Adipocyte (in vitro differentiated cells): Measurements from ENCODE around the gene SLC26A6.
A peak's percentile ranks its signal among the peaks of the same experiment; 100 is the strongest.

ENCODE experiments used
- DNase-seq: peaks from one replicate; pipeline ENCODE4 v3.0.0-alpha.2; 2015; ENCODE audit warnings: low read depth
- H3K27me3 ChIP-seq: replicated peaks from 2 replicates; pipeline ENCODE4 v1.7.0; 2013; ENCODE audit warnings: mild to moderate bottlenecking, low read length, moderate library complexity; ENCODE audit not compliant: control insufficient read depth, insufficient read depth
- H3K36me3 ChIP-seq: 2 replicates; pipeline ENCODE4 v1.7.0; 2013; ENCODE audit warnings: low read length, mild to moderate bottlenecking, moderate library complexity; ENCODE audit not compliant: control insufficient read depth, insufficient read depth, severe bottlenecking
- H3K4me1 ChIP-seq: 2 replicates; pipeline ENCODE4 v1.7.0; 2013; ENCODE audit warnings: mild to moderate bottlenecking, low read length, moderate library complexity; ENCODE audit not compliant: control insufficient read depth, insufficient read depth
- H3K4me3 ChIP-seq: 2 replicates; pipeline ENCODE4 v1.7.0; 2013; ENCODE audit warnings: mild to moderate bottlenecking, low read length, moderate library complexity
- H3K9ac ChIP-seq: 2 replicates; pipeline ENCODE4 v1.7.0; 2013; ENCODE audit warnings: mild to moderate bottlenecking, low read length, moderate library complexity
- H3K9me3 ChIP-seq: 2 replicates; pipeline ENCODE4 v1.7.0; 2013; ENCODE audit warnings: mild to moderate bottlenecking, low read length, moderate library complexity; ENCODE audit not compliant: control insufficient read depth

The SLC26A6 gene

DNA sequence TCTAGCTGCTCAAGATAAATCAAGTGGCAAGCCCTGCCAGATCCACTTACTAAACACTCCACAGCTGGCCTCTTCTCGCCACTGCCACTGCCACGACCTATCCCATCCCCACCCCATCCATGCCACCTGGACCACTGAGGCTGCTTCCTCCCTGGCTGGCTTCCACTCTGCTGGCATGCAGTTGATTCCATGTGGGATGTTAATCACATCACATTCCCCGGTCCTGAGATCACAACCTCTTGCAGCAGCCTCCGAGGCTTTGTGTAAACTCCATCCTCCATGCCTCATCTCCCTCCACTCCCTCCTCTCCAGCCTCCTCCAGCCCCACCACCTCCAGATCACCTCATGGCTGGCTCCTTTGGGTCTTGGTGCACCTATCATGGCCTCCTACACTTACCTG is 42.8 kb upstream of the SLC26A6 start:
- no peaks in the 10 kb centered on the region for H3K9me3 ChIP-seq
- H3K27me3 ChIP-seq, result no peaks in the 10 kb centered on the region
- peaks cover under 1% of the 10 kb centered on the region for H3K4me1 ChIP-seq
- DNase-seq, result no peak
- no peak overlapping the region for H3K9ac ChIP-seq
- H3K4me3 ChIP-seq, result no peak overlapping the region
- H3K36me3 ChIP-seq, result peaks cover 66% of the 10 kb centered on the region

DNA sequence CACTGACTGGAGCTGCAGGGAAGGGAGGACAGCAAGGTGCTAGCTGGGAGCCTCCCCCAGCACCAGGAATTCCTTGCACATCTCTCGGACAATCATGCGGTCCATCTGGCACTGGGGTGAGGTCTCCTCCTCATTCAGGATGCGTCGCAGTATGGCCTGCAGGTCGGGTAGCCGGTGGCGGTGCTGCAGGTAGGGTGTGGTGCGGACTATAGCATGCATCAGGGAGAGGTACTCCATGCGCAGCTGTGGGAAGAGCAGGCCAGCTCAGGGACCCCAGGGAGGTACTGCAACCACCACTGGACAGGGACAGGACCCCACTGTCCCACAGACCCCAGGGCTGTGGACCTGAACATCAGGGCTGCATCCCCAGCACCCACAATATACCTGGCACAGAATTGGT is 39.2 kb upstream of the SLC26A6 start:
- no peak for DNase-seq
- H3K9me3 ChIP-seq, result no peaks in the 10 kb centered on the region
- H3K4me1 ChIP-seq, result no peaks in the 10 kb centered on the region
- no peaks in the 10 kb centered on the region for H3K27me3 ChIP-seq
- H3K36me3 ChIP-seq, result peaks cover 49% of the 10 kb centered on the region
- no peak overlapping the region for H3K9ac ChIP-seq
- H3K4me3 ChIP-seq, result no peak overlapping the region

DNA sequence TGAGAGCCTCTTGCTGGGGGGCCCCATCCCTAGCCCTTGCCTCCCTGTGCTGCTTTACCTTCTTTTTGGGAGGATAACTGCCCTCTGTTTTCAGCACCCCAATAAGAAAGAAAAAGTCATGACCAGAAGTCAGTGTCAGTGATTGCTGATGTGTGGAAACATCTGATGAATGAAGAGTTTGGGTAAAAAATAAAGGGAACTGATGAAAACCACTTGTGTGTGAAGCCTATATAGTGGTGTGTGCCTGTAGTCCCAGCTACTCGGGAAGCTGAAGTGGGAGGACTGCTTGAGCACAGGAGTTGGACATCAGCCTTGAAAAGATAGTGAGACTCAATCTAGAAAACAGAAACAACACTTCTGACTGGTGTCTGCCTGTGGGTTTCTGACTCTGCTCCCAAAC is 37.3 kb upstream of the SLC26A6 start:
- no peak for DNase-seq
- Histone ChIP-seq H3K4me1 (no peaks in the 10 kb centered on the region), H3K27me3 (no peaks in the 10 kb centered on the region), H3K36me3 (peaks cover 31% of the 10 kb centered on the region), H3K9me3 (no peaks in the 10 kb centered on the region), H3K4me3 (no peak overlapping the region), H3K9ac (no peak overlapping the region)

DNA sequence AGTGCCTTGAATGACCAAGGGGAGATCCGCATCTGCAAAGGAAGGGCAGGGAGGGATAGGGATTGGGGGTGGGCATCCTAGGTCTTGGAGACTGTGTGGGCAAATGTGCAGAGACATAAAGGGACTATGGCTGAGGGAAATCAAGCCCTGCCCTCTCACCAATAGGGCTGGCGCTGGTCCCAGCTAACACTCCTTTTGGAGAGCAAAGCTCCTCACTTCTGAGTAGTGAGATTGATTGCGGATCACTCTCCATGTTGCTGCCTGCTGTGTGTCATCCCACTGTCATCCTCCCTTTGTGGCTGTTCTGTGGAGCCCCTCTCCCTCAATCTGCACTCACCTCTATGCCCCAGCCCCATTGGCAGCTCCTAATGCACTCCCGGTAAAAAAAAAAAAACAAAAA is 29.7 kb upstream of the SLC26A6 start:
- Histone ChIP-seq H3K4me3 (no peak overlapping the region), H3K27me3 (no peaks in the 10 kb centered on the region), H3K9ac (no peak overlapping the region), H3K4me1 (peaks cover 22% of the 10 kb centered on the region), H3K36me3 (no peaks in the 10 kb centered on the region), H3K9me3 (no peaks in the 10 kb centered on the region)
- no peak for DNase-seq

DNA sequence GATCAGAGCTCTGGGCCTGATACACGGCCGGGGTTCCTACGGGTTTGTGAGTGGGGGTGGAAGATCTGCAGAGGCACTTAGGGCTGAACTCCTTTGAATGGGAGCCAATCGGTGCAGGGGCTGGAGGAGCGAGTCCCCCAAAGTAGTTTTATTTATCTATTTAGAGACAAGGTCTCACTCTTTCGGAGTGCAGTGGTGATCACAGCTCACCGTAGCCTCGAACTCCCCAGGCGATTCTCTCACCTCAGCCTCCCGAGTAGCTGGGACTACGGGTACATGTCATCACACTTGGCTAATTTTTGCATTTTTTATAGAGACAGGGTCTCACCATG is 29.0 kb upstream of the SLC26A6 start:
- H3K36me3 ChIP-seq, result no peaks in the 10 kb centered on the region
- peaks cover 22% of the 10 kb centered on the region for H3K4me1 ChIP-seq
- no peak overlapping the region for H3K9ac ChIP-seq
- no peaks in the 10 kb centered on the region for H3K27me3 ChIP-seq
- DNase-seq, result no peak
- peak overlapping the region; percentile 84 for H3K4me3 ChIP-seq
- H3K9me3 ChIP-seq, result no peaks in the 10 kb centered on the region

DNA sequence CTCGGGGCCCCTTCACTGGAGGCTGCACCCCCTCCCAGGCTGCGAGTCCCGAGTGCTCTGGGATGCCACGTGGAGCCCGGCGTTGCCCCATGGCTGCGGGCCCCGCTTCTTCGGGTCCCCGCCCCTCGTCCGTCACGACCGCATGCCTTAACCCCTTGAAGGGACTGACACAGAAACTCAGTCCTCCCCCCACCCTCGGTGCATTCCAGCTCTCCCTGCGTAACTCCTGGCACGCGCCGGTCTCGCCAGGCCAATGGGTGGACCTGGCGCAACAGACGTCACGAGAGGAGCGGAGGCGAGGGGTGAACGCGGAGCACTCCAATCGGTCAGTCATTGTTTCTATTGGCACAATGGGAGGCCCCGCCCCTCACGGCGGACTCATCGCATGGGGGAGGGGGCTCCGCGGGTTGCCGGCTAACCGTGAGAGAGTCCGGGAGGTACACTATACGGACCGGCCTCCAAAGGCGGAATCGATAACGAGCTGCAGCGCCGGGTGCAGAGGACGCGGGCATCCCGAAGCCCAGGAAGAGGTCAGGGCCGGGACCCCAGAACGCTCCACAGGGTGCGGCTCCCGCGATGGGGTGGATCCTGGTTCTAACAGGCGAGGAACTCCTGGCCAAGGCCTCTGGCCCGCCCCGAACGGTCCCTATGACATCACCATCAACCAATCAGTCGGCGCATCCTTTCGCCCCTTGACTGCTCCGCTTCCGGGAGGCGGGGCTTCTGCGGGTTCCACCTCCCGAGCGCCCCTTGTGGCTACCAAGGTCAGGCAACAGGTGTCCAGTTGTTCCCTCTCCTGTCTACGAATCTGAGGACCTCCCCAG is 28.4 kb upstream of the SLC26A6 start:
- peak; percentile 96 for DNase-seq

DNA sequence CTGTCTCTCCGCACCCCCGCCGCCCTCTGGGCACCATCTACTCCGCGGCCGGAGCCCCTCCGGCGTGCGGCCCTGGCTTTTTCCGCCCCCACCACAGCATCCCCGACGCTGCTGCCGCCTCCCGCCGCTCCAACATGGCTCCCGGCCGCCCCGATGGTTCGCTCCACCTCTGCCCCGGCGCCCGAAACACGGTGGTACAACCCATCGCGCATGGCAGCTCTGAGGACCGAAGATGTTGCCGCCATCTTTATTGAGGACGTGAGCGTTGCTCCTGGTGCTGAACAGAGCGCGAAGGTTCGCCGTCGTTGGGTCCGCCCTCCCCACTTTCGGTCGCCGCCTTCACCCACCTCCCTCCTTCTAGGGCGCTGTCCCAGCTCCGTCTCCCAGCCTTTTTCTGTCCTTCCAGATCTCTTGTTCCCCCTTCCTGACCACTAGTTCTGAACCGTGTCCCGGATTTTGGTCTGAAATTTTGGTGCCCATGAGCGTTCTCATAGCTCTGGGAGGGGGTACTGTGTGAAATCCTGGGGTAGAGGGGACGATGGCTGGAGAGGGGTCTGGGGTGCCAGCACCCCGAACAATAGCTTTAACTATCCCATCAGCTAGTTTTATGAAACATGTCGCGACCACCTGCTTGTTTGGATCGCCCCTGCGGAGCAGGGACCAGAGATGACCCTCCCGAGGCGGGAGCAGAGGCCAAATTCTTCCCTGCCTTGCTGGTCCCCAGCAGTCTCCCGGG is 27.7 kb upstream of the SLC26A6 start, which contains the start of gene CELSR3:
Gene CELSR3, minus strand, starts transcription at position 134 of the 736 bp plus-strand sequence. CDS start 252 bp downstream, outside the sequence.
- Histone ChIP-seq H3K9me3 (no peaks in the 10 kb centered on the region), H3K9ac (peak within 1 kb of the TSS; percentile 83), H3K36me3 (no peaks in the 10 kb centered on the region), H3K4me1 (peaks cover 22% of the 10 kb centered on the region), H3K27me3 (no peaks in the 10 kb centered on the region), H3K4me3 (peak within 1 kb of the TSS; percentile 84)
- DNase-seq, result peak; percentile 81

More for the DNA sequence above, 28.4 kb upstream of the SLC26A6 start:
- Histone ChIP-seq H3K4me1 (peaks cover 22% of the 10 kb centered on the region), H3K4me3 (peak overlapping the region; percentile 84), H3K9ac (peak overlapping the region; percentile 83), H3K36me3 (no peaks in the 10 kb centered on the region), H3K27me3 (no peaks in the 10 kb centered on the region), H3K9me3 (no peaks in the 10 kb centered on the region)

DNA sequence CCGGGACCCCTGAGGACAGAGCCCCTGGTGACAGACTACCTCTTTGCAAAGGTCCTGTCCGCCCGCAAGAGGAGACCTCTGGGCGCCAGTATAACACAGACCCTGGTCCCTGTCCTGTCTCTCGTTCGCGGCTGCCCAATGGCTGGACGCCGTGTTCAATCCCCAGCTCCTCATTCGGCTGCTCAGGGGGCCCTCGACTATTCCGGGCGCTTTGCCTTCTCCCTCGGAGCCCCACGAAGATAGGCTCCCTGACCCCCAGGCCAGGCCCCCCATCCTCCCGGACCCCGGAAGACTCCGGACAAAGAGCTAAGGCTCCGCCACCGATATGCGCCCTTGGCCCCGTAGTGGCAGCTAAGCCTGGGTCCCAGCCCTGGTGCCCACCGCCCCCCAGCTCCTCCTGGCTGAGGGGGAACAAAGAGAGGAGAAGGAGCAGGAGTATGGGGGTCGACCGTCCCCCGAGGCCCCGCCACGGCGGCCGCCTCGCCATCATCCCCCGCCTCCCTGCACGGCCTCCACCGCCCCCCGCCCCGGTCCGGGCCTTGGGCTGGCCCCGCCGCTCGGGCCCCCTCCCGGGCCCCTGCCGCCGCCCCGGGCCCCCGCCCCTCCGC is 27.0 kb upstream of the SLC26A6 start:
- no peak overlapping the region for H3K9ac ChIP-seq
- no peaks in the 10 kb centered on the region for H3K27me3 ChIP-seq
- H3K36me3 ChIP-seq, result no peaks in the 10 kb centered on the region
- peaks cover 22% of the 10 kb centered on the region for H3K4me1 ChIP-seq
- DNase-seq, result no peak
- H3K4me3 ChIP-seq, result peak overlapping the region; percentile 79
- H3K9me3 ChIP-seq, result no peaks in the 10 kb centered on the region

DNA sequence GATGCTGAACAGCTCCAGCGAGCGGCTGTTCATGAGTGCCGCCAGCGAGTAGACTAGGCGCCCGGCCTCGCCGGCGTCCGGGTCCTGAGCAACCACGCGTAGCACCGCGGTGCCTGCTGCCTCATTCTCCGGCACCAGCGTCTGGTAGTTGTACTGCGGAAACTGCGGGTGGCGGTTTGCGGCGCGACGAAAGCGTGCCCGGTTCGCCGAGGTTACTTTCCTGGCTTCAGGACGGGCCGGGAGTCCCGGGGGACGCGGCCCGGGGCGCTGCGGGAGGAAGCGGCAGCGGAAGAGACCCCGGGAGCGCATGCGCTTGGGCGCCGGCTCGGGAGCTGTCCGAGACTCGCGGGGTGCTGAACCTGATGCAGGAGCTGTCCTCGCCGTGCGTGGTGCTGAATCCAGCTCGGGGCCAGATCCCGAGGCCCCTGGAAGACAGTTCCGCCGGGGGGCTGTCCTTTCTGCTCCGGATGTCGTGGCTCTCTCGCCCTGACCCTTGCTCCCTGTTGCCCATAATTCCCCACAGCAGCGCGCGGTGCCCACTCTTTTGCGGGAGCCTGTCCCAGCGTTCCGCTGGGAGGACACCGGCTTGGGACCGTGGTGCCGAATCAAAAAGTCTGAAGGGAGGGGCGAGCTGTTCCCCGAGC is 26.4 kb upstream of the SLC26A6 start:
- Histone ChIP-seq H3K9ac (no peak overlapping the region), H3K36me3 (no peaks in the 10 kb centered on the region), H3K9me3 (no peaks in the 10 kb centered on the region), H3K4me3 (peak overlapping the region; percentile 79), H3K4me1 (peaks cover 24% of the 10 kb centered on the region), H3K27me3 (no peaks in the 10 kb centered on the region)
- peak; percentile 83 for DNase-seq

DNA sequence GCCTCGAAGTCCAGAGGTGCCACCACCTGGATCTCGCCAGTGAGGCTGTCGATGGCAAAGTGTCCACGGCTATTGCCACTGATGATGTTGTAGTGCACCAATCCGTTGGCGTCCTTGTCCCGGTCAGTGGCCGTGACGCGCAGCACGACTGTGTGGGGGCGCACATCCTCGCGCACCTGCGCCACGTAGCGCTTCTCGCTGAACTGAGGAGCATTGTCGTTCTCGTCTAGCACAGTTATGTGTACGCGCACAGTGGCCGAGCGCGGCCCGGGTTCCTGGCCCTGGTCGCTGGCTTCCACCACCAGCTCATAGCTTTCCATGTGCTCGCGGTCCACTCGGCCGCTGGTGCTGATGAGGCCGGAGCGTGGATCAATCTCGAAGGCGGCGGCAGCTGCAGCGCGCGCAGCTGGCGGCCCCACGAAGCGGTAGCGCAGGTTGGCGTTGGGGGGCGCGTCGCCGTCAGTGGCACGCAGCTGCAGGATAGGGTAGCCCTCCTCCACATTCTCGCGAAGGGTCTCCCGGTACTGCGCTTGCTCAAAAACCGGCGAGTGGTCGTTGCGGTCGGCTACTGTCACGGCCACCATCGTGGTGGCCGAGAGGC is 25.6 kb upstream of the SLC26A6 start:
- Histone ChIP-seq H3K4me1 (peaks cover 30% of the 10 kb centered on the region), H3K27me3 (no peaks in the 10 kb centered on the region), H3K9me3 (no peaks in the 10 kb centered on the region), H3K36me3 (no peaks in the 10 kb centered on the region), H3K9ac (no peak overlapping the region), H3K4me3 (peak overlapping the region; percentile 79)
- DNase-seq, result no peak
